ELR (cell line): ENCODE measurements around the gene GLRA2.

Experiments used
- DNase-seq: peaks from one replicate; pipeline ENCODE4 v3.0.0-alpha.2; 2015; ENCODE audit warnings: low read depth

The GLRA2 gene

DNA sequence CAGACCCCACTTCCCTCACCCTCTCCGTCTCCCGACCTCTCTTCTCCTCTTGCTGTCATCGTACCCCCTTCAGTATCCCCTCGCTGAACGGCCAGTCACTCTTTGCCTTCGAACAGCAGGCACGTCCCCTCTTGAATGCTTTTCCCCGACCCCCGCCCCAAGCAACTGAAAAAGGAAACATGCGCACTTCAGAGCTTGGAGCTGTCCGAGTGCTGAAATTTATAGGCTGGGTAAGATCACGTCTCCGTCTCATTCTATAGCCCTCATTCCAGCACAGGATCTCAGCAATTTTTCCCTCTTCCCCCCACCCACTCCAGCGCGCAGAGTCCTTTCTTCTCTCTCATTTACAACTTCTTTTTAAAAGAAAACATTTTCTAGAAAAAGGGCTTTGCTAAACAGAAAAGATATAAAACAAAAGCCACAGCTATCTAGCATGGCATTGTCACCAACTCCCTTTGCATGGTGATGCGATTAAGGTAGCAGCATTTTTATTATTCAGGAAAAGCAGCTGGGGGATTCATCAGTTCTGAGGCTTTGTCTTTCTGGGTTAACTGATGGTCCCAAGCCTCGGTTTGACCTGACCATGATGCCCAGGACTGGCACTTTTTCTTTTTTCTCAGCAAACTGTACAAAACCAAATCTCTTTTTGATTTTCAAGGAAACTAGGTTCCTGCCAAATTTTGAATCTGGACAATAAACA, at the start of gene GLRA2:
TSS of gene GLRA2 (plus strand) at position 247 of the 700 bp plus-strand sequence. CDS start 522 bp downstream, outside the sequence.
- peak; percentile 1 for DNase-seq

GRCh38 chrX:14489437-14489836, 39.9 kb upstream of the GLRA2 start:
- DNase-seq: no peak

DNA sequence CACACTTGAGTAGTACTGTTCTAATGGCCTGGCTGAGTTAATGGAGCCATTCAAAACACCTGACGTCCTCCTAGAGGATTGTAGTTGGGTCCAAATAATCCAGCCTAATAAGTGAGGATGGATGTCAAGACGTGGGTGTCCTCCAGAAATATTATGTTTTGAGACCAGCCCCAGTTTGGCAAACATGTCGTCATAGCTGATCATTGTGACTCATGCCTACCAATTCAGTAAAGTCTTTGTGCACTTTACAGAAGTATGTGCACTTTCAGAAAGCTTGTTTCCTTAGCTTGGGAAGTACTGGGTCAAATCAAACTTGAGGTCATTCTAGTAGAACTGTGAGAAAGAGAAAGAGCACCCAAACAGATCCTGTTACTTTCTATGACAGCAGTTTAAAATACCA, 37.6 kb upstream of the GLRA2 start:
- DNase-seq: no peak

DNA sequence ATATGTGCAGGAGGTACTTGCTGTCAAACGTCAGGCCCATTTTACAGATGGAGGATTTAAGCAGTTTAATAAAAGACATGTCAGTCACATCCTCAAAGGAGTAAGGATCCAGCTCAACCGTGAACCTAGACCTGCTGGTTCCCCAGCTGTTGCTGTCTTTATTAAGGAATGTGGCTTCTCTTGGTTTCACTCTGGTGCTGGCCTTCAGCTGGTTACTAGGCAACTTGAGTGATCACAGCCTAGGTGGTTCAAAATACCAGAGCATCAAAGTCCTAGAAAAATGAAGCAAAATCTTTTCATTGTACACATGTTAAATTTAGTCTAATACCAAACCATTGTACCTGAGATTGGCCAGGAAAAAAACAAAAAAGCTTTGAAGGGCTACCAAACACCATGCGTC, 32.7 kb upstream of the GLRA2 start:
- no peak for DNase-seq

DNA sequence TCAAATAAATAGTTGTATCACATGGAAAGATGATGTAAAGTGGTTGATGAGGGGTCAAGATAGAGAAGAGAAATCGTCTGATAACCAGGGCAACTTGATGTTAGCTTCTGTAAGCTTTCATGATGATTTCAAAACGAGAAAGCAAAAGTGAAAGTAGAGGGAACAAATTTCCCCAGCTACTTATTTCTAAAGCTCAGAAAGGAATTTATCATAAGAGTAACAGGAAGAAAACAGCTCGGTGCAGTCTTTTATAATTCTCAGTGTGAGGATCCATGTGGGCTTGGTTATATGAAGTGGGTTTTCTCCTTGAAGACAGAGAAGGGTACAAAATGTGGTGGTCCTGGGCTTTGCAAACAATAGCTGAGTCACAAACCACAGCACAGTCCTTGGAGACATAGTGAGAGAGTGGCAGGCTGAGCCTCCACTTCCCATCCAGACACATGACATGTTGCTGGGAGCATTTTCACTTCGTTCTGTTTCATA, 32.1 kb upstream of the GLRA2 start:
- peak; percentile 0 for DNase-seq

- no peak for DNase-seq
Observed at GRCh38 chrX:14501327-14501726, 28.0 kb upstream of the GLRA2 start.

- DNase-seq: no peak
Observed at GRCh38 chrX:14504960-14505538, 24.3 kb upstream of the GLRA2 start.

DNA sequence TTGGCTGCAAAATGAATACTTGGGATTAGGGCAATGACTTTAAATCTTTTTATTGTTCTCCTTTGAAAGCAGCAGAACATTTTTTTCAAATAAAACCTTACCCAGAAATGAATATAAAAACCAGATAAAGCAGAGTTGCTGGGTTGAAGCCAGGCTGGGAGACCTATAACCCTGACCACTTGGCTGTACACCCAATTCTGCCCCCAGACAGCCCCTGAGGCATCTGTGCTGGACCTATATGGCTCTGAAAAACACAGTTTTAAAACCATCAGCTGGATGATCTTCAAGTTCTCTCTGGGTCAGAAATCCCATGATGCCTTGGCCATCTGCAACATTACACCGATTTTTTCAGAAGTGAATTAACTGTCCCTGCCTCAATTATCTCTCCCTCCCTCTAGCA, 23.7 kb upstream of the GLRA2 start:
- no peak for DNase-seq

- DNase-seq: no peak
Observed at GRCh38 chrX:14506866-14507265, 22.5 kb upstream of the GLRA2 start.

- no peak for DNase-seq
Observed at GRCh38 chrX:14508025-14508690, 21.2 kb upstream of the GLRA2 start.

DNA sequence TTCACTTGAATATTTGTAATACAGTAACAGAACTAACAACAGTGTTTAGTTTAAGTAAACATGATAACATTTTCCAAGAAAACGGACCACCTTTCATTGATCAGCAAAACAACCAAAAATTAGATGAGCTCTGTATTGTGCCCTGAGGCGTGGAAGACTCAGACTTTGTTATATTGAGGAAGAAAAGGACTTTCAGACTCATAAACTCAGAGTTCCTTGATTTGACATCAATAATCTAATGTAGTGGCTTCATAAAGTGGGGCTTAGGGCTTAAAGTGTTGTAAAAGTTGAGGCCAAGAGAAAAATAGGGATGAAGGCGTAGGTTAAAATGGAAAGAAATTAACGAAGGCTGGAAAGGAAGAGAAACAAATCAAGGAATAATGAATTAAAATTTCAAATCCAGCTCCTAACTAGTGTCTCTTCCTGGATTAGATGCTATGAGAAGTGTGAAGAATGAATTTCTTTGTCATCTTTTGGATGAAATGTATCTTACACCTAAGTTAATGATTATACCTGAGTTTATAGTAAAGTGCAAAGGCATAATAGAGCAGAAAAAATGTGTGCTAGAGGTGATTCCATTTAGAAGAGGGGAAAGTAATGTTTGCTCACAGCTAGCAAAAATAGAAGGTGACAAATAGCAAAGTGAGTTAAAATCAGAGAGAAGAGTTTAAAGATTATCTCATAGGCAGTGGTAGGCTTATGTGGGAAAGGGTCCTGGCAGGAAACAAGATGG, 19.8 kb upstream of the GLRA2 start:
- DNase-seq: no peak

DNA sequence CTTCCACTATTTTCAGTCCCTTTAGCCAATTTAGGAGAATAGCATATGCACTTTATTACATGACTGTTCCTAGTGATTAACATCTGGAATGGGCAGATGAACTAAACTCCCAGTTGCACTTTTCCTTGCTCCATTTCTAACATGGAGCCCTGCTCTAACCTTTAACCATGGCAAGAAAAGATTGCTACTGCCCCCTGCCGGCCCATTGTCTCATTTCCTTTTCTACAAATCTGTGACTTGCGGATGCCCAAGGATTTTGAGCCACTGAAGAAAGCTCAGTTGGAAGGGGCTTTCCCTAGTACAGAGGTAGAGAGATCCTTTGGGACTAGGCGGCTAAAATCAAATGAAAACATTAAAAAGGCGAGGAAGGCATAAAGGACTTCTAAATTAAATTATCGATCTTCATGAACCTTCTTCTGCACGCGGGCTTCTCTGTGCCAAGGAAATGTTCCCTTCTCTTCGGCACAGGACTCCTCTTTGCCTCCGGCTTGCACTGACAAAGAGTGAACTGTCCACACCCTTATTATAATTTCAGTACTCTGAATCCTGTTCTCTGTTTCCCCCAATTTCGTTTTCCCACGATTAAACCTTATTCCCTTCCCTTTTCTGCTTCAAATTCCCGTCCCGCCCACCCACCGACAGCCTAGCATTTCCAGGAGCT, 577 bp upstream of the GLRA2 start:
- DNase-seq: peak; percentile 26

DNA sequence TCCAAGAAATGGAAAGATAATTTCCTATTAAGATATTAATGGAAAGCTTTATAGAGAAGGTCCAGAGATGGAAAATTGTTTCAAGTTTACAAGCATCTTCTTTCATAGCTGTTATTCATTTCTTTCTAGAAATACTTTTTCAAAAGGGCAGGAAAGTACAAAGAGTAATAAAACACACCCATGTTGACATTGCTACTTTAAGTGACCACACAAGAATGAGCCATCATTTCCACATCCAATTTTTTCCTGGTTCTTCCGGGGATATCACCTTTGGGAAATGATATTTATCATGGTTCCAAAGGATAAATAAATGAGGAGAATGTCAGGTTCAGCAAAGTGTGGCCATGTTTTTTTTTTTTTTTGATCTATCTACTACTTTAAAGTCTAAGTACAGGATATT, 4.5 kb downstream of the GLRA2 start:
- DNase-seq: no peak

- DNase-seq: no peak
Observed at GRCh38 chrX:14546190-14546589, 16.9 kb downstream of the GLRA2 start.

- DNase-seq: no peak
Observed at GRCh38 chrX:14554131-14554715, 24.9 kb downstream of the GLRA2 start.

GRCh38 chrX:14564058-14564457, 34.7 kb downstream of the GLRA2 start:
- DNase-seq: no peak

DNA sequence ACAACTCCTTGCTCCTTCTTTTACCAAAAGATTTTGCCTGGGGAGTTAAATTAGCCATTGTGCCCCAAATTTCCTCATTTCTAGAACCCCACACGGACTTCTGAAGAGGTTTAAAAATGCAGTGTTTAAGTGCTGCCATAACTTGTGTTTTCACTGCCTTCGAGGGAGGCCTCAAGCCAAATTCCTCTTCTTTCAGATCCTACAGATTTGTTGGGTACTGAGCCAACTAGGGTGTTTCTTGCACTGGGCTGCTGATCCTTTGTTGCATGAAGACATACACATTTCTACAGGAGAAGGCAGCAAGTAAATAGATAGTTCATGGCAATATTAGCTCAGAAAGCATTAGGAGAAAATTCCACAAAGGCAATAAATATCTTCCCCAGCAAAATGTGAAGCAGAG, 43.8 kb downstream of the GLRA2 start:
- no peak for DNase-seq

GRCh38 chrX:14581081-14581480, 51.7 kb downstream of the GLRA2 start:
- no peak for DNase-seq

- DNase-seq: no peak
Observed at GRCh38 chrX:14584548-14584947, 55.2 kb downstream of the GLRA2 start.

DNA sequence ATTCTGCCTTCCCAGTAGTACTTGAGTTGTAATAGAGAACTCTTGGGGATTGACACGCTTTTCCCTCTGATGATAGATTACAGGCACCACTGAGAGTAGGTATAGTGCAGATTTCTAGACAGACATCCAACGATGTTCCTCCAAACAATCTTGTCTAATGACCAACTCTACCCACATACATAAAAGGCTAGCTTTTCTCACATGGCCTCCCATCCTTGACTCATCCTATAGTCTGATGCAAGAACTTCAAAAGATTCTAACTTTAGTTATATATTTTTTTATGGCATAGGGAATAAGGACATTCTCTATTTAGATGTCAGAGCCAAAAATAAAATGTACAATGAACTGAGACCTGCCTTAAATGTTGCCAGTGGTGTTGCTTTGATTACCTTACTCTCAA, 60.9 kb downstream of the GLRA2 start:
- no peak for DNase-seq

- no peak for DNase-seq
Observed at GRCh38 chrX:14590693-14591424, 61.5 kb downstream of the GLRA2 start.
